Activated effector memory CD4-positive, alpha-beta T cell treated with anti-CD3 and anti-CD28 coated beads, Interleukin-2, amount 50 U/mL, for 16 hours (primary cell): ENCODE measurements around the gene ISL2.
"Not testable (repeated sequence)": the region's sequence is repeated elsewhere in the genome, so short reads cannot be mapped to it uniquely, and the experiment has no call there.

Experiments
- DNase-seq: peaks from one replicate; pipeline ENCODE4 v3.0.0-alpha.2; 2020

The ISL2 gene

DNA sequence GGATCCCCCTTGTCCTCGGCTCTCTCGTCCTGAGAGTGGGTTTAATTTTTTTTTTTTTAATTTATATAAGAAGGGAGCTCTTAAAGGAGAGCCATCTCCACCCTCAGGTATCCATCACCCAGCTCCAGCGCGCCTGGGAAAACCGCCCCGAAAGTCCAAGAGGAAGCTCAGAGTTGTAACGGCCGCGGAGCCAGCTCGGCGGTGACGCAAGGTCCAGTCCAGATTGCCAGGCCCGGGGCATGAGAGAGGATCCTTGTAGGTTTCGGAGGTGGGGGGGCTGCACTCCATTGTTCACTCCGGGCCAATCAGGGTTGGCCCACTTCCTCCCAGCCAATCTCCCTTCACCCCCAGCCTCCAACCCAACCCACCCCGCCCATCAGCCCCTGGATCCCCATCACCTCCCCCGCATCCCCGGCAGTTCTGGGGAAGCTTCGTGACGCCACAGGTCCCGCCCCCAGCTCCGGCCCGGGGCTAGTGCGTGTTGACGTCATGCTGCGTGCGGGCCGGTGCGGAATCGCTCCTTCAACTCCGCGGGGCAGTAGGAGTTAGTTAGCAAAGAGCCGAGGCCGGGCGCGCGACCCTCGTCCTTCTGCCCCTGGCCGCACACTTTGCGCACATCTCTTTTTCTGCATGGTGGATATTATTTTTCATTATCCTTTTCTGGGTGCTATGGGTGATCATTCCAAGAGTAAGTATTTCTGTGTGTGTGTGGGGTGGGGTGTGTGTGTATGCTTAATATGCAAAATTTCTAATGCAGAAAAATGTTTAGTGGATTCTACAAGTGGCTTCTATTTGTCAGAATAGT is at the start of gene ISL2:
Gene ISL2, plus strand, starts transcription at position 520 of the 805 bp plus-strand sequence. Its CDS starts 111 bp downstream, at position 631.
- DNase-seq: peak; percentile 86

DNA sequence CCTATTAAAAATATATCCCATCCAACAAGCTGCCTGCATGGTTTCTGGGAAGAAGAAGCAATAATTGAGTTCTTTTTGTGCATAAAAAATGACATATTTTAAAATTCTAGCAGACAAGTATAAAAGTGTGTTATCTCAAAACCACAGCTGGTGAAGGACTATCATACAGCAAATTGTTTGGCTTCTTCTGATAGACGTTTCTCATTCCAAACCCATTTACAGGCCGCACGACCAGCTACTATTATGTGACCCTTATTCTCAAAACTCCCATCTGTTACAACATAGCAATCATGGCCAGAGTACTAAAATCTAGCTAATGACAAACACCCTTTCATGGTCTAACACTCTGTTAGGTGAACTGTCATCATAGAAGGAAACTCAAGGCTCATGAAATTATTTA is 47.0 kb upstream of the ISL2 start:
- DNase-seq: no peak

DNA sequence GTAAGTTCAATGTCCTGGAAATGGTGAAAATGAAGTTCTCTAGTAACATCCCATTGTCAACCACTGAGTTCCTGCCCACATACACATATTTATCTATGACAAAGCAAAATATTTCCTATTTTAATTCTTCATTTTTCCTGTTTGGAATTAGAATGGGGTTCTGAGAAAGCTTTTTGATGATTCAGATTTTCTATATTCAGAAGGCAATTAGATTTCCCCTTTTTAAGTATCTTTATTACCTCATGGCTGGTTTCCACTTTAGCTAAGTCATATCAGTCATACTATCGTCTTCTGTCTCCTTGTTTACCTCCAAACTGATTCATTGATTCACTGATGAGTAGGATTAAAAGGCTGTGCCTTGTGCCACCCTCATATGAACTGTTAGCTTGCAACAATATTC is 43.2 kb upstream of the ISL2 start:
- no peak for DNase-seq

DNA sequence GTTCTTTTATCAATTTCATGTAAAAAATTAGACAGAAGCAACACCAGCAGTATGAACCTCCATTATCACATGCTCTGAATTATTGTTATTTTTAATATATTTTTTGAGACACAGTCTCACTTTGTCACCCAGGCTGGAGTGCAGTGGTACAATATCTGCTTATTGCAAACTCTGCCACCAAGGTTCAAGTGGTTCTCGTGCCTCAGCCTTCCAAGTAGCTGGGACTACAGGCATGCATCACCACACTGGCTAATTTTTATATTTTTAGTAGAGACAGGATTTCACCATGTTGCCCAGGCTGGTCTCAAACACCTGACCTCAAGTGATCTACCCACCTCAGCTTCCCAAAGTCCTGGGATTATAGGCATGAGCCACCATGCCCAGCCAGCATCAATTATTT is 42.1 kb upstream of the ISL2 start:
- not testable (repeated sequence) for DNase-seq

DNA sequence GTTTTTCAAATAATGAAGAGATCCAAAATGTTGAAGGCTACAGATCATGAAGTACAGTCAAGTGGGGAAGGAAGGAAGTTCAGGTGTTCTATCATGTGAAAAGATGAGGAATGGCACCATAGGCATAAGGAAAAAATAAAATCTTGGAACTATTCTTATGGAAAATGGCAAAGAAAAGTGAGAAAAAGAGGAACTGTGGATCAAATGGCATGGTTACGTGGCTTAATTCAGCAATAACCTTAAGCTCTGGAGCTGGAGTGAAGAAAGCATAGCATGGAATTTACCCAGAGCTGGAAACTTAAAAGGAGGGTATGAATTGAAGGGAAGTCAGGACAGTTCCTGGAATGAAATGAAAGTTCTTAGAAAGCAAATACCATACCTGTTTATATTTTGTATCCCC is 39.7 kb upstream of the ISL2 start:
- DNase-seq: no peak

DNA sequence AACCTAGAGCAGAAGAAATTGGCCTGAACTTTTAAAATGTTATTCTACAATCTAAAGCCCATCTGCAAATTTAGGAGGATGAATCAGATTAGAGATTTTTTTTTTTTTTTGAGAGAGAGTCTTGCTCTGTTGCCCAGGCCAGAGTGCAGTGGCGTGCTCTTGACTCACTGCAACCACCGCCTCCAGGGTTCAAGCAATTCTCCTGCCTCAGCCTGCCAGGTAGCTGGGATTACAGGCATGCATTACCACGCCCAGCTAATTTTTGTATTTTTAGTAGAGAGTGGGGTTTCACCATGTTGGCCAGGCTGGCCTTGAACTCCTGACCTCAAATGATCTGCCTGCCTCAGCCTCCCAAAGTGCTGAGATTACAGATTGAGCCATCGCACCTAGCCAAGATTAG is 38.6 kb upstream of the ISL2 start:
- not testable (repeated sequence) for DNase-seq

DNA sequence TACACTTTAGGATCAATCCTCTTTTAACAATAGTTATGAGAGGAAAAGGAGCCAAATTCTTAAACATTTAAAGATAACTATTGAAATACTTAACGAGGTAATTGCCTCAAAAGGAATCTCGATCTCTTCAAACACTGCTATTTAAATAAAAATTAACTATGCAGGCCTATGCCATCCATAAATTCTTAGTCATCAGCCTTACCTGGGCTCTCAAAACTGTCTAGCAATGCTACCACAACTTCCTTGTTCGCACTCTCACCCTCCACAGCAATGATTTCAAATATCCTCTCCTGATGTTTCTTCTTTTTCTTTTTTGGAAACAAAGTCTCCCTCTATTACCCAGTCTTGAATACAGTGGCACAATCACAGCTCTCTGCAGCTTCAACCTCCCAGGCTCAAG is 37.6 kb upstream of the ISL2 start:
- no peak for DNase-seq

DNA sequence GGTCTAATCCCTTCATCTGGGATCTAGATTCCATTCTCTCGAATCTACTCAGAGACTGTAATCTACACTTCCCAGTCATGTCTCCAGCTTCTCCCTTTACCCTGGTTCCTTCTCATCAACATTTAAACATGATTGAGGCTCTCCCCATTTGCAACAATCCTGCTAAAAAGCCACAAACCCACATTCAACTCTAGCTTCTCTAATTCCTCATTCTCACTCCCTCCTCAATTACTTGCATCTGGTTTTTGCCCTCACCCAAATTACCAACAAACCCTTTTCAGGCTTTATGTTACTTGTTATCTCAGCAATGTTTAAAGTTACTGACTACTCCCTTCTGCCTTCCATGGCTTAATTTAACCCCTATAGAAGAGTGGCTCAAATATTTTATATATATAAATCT is 36.8 kb upstream of the ISL2 start:
- DNase-seq: no peak

DNA sequence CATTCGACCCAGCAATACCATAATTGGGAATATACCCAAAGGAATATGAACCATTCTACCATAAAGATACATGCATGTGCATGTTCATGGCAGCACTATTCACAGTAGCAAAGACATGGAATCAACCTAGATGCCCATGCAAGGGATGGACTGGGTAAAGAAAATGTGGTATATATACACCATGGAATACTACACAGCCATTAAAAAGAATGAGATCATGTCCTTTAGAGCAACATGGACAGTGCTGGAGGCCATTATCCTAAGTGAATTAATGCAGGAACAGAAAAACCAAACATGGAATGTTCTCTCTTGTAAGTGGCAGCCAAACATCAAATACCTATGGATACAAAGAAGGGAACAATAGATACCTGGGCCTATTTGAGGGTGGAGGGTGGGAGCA is 32.7 kb upstream of the ISL2 start:
- DNase-seq: no peak

DNA sequence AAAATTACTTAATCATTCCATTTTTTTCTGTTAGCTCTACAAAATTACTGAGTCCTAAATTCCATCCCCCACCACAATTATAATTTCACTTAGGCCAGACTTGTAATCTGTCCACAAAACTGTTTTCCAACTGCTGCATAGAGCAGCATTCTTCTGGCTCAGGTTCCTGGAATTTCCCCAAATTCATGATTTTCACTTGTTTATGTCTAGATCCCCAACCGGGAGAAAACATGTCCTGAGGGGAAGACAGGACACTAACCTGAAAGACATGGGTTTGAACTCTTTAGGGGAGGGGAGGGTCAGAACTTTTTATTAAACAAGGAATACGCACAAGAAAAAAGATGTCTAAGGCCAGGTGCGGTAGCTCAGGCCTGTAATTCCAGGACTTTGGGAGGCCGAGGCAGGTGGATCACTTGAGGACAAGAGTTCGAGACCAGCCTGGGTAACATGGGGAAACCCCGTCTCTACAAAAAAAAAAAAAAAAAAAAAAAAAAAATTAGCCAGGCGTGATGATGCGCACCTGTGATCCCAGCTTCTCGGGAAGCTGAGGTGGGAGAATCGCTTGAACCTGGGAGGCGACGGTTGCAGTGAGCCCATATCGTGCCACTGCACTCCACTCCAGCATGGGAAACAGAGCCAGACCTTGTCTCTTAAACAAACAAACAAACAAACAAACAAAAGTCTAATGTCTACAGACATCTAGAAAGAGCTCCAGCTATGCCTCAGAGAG is 26.8 kb upstream of the ISL2 start:
- DNase-seq: no peak

DNA sequence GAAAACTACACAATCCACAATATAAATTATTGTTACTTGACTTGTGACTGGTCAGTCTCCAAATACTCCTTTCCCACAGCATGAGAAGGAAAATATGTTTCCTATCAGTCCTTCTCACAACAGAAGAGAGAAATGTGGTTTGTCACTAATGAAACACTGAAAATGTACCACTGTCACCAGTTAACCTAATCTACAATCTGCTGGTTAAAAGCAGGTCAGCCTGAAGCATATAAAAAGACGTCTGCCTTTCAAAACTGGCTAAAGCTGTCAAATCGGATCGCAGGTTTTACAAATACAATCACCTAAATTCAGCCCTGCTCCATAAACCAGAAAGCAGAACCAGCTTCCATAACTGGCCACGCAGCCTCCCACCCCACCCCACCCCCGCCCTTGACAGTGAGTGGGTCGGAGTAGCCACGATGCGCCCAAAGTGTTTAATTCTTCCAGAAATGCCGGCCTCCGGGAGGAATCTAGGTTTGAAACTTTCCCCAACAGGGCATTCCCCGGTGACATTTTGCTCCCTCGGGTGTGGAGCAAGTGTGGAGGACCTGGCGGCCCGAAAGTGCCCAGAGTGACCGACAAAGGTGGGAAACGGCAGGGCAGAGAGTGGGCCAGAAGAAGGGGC is 26.0 kb upstream of the ISL2 start:
- DNase-seq: peak; percentile 68

DNA sequence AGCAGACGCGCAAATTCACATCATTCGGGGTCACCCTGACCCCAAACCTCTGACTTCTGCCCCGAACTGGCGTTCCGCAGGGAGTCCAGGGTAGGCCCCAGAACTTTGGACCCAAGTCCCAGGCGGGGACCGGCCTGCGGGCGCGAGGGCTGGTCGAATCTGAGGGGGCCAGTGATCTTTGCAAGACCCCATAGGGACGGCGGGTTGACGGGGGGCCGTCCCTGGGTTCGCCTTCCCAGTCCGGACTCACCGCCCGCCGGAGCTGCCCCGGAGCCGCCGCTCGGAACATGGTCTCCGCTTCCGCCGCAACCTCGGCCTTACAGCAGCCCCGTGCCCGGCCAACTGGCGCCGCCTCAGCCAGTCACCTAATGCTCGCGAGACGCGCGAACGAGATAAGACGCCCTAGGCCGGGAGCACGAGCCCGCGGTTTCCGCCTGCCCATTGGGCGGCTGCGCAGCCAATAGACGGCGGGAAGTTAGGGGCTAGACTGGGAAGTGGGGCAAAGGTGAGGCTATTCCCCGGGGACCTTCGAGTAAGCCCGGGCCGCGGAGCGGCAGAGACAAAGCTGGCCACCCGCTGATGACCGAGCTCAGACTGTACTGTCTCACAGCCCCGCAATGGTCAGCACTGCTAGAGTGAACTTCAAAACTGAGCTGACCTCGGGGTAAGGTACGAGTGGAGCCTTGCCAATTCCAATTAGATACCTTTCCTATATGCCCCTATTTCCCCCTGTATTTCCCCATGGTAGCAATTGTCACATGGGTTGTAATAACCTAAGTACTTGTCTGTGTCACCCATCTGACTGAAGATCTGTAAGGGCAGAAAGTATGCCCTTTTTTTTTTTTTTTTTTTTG is 25.2 kb upstream of the ISL2 start, which contains the start of gene ETFA:
Gene ETFA, minus strand, starts transcription at position 370 of the 854 bp plus-strand sequence. Its CDS starts 81 bp downstream, at position 289.
- peak; percentile 95 for DNase-seq

DNA sequence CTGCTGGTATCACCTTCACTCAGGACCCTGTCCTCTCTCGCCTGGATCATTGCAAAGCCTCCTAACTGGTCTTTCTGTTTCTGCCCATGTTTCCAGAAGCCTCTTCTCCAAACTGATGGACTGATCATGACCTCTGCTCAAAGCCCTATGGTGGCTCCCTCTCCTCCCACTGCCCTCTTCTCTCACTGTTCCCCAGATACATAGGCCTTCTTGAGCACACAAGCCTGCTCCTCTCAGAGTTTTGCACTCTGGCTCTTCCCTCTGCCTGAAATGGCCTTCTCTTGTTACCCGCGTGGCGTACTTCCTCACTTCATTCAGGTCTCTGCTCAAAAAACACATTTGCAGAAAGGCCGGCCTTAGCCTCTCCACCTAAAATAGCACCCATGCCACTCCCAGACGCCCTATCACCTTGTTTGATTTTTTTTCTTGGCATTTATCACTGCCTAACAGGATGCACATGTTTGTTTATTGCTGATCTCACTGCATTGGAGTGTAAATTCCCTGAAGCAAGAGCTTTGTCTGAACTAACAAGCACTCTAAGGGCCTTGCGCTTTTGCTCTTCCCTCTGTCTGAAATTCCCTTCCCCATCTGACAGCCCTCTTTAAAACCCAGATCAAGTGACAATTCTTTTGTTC is 23.9 kb upstream of the ISL2 start:
- no peak for DNase-seq

DNA sequence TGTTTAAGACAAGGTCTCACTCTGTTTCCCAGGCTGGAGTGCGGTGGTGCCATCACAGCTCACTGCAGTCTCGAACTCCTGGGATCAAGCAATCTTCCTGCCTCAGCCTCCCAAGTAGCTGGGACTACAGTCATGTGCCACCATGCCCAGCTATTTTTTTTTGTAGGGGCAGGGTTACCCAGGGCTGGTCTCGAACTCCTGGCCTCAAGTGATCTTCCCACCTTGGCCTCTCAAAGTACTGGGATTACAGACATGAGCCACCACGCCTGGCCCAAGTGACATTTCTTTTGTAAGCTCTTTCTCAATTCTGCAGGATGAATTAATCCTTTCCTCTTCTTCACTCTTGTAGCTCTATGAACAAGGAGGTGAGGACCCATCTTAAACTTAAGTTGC is 23.4 kb upstream of the ISL2 start:
- not testable (repeated sequence) for DNase-seq

DNA sequence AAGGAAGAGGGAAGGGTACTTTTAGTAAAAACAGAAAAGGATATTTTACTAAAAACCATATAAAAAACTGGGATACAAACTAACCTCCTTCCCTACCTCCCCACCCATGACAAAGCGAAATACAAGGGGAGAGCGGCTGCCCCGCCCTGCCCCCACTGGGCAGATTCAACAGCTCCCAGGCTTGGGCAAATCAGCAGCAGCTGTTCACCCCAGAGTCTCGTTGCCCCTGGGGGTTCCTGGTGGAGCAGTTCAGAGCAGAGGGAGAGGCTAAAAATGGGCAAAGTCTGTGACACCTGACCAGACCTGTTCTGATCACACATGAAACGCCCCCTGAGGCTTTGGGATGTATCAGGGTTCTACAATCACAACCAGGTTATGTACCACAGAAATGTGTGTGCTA is 22.8 kb upstream of the ISL2 start:
- no peak for DNase-seq

DNA sequence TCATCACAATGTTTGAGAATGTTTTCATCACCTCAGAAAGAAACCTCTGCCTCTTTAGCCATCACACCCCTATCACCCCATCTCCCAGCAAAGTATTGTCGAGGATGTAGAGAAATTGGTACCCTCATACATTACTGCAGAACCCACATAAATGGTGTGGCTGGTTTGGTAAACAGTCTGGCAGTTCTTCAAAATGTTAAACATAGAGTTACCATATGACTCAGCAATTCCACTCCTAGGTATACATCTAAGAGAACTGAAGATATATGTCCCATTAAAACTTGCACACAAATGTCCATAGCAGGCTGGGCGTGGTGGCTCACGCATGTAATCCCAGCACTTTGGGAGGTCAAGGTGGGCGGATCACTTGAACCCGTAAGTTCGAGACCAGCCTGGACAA is 16.6 kb upstream of the ISL2 start:
- DNase-seq: no peak

DNA sequence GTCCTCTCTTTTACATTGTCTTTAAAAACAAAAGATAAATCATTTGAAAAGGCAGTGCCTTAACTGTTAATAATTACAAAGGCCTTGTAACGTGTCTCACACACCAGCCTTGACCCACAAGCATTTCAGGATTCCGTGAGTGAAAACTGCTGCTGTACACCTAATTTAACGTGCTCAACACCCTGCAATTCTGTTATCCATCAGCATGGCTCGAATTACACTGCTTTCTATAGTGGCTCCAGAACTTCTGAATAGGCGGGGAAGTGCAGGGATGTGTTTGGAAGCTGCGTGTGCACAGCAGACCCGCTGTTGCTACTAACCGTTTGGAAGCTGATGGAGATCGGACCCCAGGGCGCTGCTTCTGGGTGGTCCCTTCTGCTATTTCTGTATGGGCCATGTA is 15.4 kb upstream of the ISL2 start:
- DNase-seq: no peak

DNA sequence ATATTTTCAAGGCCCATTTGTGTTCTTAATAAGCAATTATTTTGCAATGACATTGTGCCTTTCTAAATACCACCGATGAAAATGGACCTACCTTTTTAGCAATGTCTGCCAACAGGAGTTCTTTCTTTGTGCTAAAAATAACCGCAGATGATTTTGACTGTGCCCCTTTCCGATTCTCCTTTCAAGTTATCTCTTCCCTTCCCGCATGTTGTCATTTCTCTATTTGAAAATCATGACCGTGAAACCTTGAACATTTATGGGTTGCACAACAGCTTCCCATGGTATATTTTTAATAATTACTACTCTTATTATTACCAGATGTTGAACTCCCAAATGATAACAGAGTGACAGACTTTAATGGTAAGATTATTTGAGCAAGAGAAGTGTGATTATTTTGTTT is 15.0 kb upstream of the ISL2 start:
- DNase-seq: no peak

DNA sequence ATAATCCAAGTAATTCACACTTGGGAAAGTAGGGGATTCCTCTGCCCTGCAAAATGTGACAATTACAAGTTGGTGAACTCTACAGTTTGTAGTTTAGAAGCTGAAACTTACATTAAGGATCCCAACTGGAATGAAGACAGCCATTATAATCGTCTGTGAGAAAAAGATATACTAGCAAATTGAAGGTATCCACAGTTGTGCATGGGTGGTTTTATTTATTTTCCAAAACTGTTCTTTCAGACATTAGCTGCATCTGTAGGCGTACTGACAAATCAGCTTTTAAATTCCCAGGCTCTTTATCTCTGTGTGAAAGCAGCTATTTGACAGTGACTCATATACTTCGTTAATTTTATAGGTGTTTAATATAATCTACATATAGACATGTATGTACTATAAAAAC is 12.5 kb upstream of the ISL2 start:
- DNase-seq: no peak

DNA sequence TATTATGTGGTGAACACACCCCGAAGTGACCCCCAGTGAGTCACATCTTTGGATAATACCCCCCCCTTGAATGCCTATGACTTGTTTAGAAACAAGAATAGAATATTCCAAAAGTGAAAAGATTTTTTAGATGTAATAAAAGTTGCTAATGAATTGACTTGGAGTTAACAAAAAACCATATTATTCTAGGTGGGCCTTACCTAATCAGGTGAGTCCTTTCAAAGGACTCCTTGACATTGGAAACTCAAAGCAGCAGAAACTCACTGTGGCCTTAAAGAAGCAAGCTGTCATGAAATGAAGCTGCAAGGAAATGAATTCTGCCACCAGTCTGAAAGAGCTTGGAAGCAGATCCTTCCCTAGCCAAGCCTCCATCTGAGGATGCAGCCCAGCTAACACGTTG is 10.9 kb upstream of the ISL2 start:
- DNase-seq: no peak

DNA sequence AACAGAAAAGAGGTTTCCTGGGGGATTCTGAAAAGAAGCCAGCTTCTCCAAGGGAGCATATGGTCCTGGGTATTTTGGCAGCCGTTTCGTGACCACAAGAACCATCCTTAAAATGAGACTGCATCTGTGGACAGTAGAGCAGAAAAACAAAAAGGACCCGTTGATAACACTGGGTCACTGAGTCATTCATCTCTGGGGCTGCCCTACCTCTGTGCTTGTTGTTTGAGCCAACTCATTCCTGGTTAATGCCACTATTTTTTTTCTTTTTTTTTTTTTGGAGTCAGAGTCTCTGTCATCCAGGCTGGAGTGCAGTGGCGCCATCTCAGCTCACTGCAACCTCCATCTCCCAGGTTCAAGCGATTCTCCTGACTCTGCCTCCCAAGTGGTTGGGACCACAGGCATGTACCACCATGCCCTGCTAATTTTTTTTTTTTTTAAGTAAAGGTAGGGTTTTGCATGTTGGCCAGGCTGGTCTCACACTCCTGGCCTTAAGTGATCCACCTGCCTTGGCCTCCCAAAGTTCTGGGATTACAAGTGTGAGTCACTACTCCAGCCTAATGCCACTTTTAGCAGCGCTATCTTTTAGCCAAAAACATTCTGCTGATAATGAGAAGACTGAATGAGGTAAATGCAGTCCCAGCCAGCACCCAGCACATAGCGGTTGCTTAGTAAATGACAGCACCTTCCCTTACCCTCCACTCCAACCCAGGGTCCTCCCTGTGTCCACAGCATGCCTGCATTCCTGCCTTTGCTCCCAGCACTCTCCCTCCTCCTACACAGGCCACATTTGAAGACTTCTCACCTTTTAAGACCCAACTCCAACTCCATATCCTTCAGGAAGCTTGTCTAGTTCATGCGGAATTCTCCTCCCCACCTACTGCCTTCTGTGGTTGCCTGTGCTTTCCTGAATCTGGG is 9.1 kb upstream of the ISL2 start:
- DNase-seq: no peak
